ENCODE data around the gene ZAP70. TPM values are rescaled to one million over a fixed set of nuclear protein-coding genes. Genes with fewer than 3 reads are reported as not detected.

The ZAP70 gene
- polyA plus RNA-seq, 1 donor (not counting 4 experiments of a cell fraction or from before 2014, with no cell fraction given): 1.6 TPM

- Histone ChIP-seq H3K4me3 (ENCODE audit: control insufficient read depth in 2 of 3, extremely low read depth in 1 of 3, insufficient read depth in 2 of 3, low read depth in 1 of 3, low read length in 3 of 3) (no peak overlapping the region), H3K4me2 (ENCODE audit: control insufficient read depth, extremely low read depth, insufficient read depth, low read depth, low read length) (no peak overlapping the region), H3K9me3 (ENCODE audit: control insufficient read depth, low read depth, low read length) (no peaks in the 10 kb centered on the region), H3K27me3 (ENCODE audit: control insufficient read depth, extremely low read depth, insufficient read depth, low read length) (no peaks in the 10 kb centered on the region), H3K79me2 (ENCODE audit: control insufficient read depth, insufficient read depth, low read length) (no peaks in the 10 kb centered on the region), H4K20me1 (ENCODE audit: control insufficient read depth, extremely low read depth, insufficient read depth, low read length) (no peaks in the 10 kb centered on the region), H3K27ac (ENCODE audit: control insufficient read depth, insufficient read depth, low read length) (no peak overlapping the region), H3K4me1 (ENCODE audit: control insufficient read depth, extremely low read depth, insufficient read depth, low read length) (peaks cover 18% of the 10 kb centered on the region), H3K9ac (ENCODE audit: control insufficient read depth, extremely low read depth, insufficient read depth, low read length) (no peak overlapping the region), H3K36me3 (ENCODE audit: control insufficient read depth in 2 of 2, extremely low read depth in 1 of 2, insufficient read depth in 2 of 2, low read length in 2 of 2) (peaks cover 30 to 32% of the 10 kb centered on the region in 2 experiments), H2AFZ (ENCODE audit: control insufficient read depth, low read length) (no peak overlapping the region), H3K9me1 (ENCODE audit: control insufficient read depth, extremely low read depth, insufficient read depth, low read length) (no peaks in the 10 kb centered on the region)
- dilution Hi-C loops (cut with MboI; ENCODE audit: extremely low pct_ligation_motif_present, low sequenced_read_pairs): no loop called here
- DNase-seq (ENCODE audit: low read depth, low spot score) (no peak), FAIRE-seq (no peak)
- no peak for TF ChIP-seq CTCF (optimal IDR thresholded peaks at IDR 0.05 in 1 of 3, IDR thresholded peaks at IDR 0.05 in 1 of 3, conservative IDR thresholded peaks at IDR 0.05 in 1 of 3; ENCODE audit: extremely low read depth in 1 of 3, insufficient read depth in 2 of 3, low read length in 3 of 3)
- no peak for TF ChIP-seq EZH2 (IDR thresholded peaks at IDR 0.05; ENCODE audit: low read length)
Observed at GRCh38 chr2:97758131-97758705, 44.8 kb downstream of the ZAP70 start.

- no peak for FAIRE-seq
- no peaks in the 10 kb centered on the region for H4K20me1 ChIP-seq (ENCODE audit: control insufficient read depth, extremely low read depth, insufficient read depth, low read length)
- dilution Hi-C loops (cut with MboI; ENCODE audit: extremely low pct_ligation_motif_present, low sequenced_read_pairs): no loop called here
- H3K9me1 ChIP-seq (ENCODE audit: control insufficient read depth, extremely low read depth, insufficient read depth, low read length): no peaks in the 10 kb centered on the region
- no peaks in the 10 kb centered on the region for H3K9me3 ChIP-seq (ENCODE audit: control insufficient read depth, low read depth, low read length)
- no peak overlapping the region for H2AFZ ChIP-seq (ENCODE audit: control insufficient read depth, low read length)
- peaks cover 14% of the 10 kb centered on the region for H3K4me1 ChIP-seq (ENCODE audit: control insufficient read depth, extremely low read depth, insufficient read depth, low read length)
- H3K4me2 ChIP-seq (ENCODE audit: control insufficient read depth, extremely low read depth, insufficient read depth, low read depth, low read length): no peak overlapping the region
- H3K9ac ChIP-seq (ENCODE audit: control insufficient read depth, extremely low read depth, insufficient read depth, low read length): no peak overlapping the region
- no peak for DNase-seq (ENCODE audit: low read depth, low spot score)
- no peaks in the 10 kb centered on the region for H3K27me3 ChIP-seq (ENCODE audit: control insufficient read depth, extremely low read depth, insufficient read depth, low read length)
- no peak overlapping the region for H3K4me3 ChIP-seq (ENCODE audit: control insufficient read depth in 2 of 3, extremely low read depth in 1 of 3, insufficient read depth in 2 of 3, low read depth in 1 of 3, low read length in 3 of 3)
- no peak overlapping the region for H3K27ac ChIP-seq (ENCODE audit: control insufficient read depth, insufficient read depth, low read length)
- H3K79me2 ChIP-seq (ENCODE audit: control insufficient read depth, insufficient read depth, low read length): no peaks in the 10 kb centered on the region
- peaks cover 37 to 41% of the 10 kb centered on the region in 2 experiments for H3K36me3 ChIP-seq (ENCODE audit: control insufficient read depth in 2 of 2, extremely low read depth in 1 of 2, insufficient read depth in 2 of 2, low read length in 2 of 2)
- TF ChIP-seq CTCF (optimal IDR thresholded peaks at IDR 0.05 in 1 of 3, IDR thresholded peaks at IDR 0.05 in 1 of 3, conservative IDR thresholded peaks at IDR 0.05 in 1 of 3; ENCODE audit: extremely low read depth in 1 of 3, insufficient read depth in 2 of 3, low read length in 3 of 3): no peak
- TF ChIP-seq EZH2 (IDR thresholded peaks at IDR 0.05; ENCODE audit: low read length): no peak
Observed at GRCh38 chr2:97759727-97760407, 46.5 kb downstream of the ZAP70 start.

All from keratinocyte (primary cell).